IMR-90 (cell line): ENCODE data around the gene HRH4. TPM values are rescaled to one million over a fixed set of nuclear protein-coding genes. Genes with fewer than 3 reads are reported as not detected.

Experiments
- ATAC-seq: fragments of 200-7000 bp; cut with Tn5 transposase; 2 replicates; pipeline ENCODE4 v1.9.1; 2020; ENCODE audit warnings: low read depth, mild to moderate bottlenecking, moderate library complexity
- BruUV-seq: library from RNA; stranded (reverse); fragments of 400-500 nt; replicated peaks from 2 replicates; lab custom pipeline; 2021; lab: Mats Ljungman, UMichigan
- CTCF ChIA-PET: fragments of 300-600 bp; formaldehyde crosslinking; extraction: SDS; loops from one replicate; lab custom pipeline; 2021; ENCODE audit warnings: antibody characterized with exemption; lab: Yijun Ruan, JAX
- POLR2A ChIA-PET: fragments of 300-600 bp; sonication (Branson Sonifier 250); formaldehyde crosslinking; loops from one replicate; lab custom pipeline; 2022; ENCODE audit warnings: antibody characterized with exemption; ENCODE audit not compliant: unreplicated experiment; lab: Charles Lee
- DNase-seq: peaks from one replicate; pipeline ENCODE4 v3.0.0; 2013
- H2AFZ ChIP-seq: replicated peaks from 2 replicates; pipeline ENCODE3; 2013; ENCODE audit warnings: low read length, mild to moderate bottlenecking; ENCODE audit not compliant: poor library complexity
- H2AK5ac ChIP-seq: 2 replicates; pipeline ENCODE4 v1.6.1; 2013; ENCODE audit warnings: low read depth, low read length, inconsistent platforms
- H2AK9ac ChIP-seq: replicated peaks from 2 replicates; pipeline ENCODE3; 2013; ENCODE audit warnings: mild to moderate bottlenecking, low read depth, low read length, moderate library complexity; ENCODE audit not compliant: poor library complexity
- H2BK120ac ChIP-seq: 2 replicates; pipeline ENCODE4 v1.6.1; 2013; ENCODE audit warnings: low read depth, low read length, inconsistent platforms
- H2BK15ac ChIP-seq: 3 replicates; pipeline ENCODE4 v1.6.1; 2013; ENCODE audit warnings: low read depth, low read length, inconsistent platforms
- H2BK20ac ChIP-seq: 2 replicates; pipeline ENCODE4 v1.6.1; 2013; ENCODE audit warnings: low read depth, mild to moderate bottlenecking, inconsistent platforms, low read length, moderate library complexity
- H2BK5ac ChIP-seq: 2 replicates; pipeline ENCODE4 v1.6.1; 2013; ENCODE audit warnings: mild to moderate bottlenecking, low read depth, low read length, inconsistent platforms; ENCODE audit not compliant: poor library complexity, severe bottlenecking
- H3K14ac ChIP-seq: replicated peaks from 2 replicates; pipeline ENCODE4 v1.6.1; 2013; ENCODE audit warnings: low read depth, low read length, inconsistent platforms
- H3K18ac ChIP-seq: 2 replicates; pipeline ENCODE4 v1.6.1; 2013; ENCODE audit warnings: low read depth, low read length, control low read depth
- H3K23ac ChIP-seq: 2 replicates; pipeline ENCODE4 v1.6.1; 2013; ENCODE audit warnings: low read depth, low read length, inconsistent platforms
- H3K27ac ChIP-seq: 2 replicates; pipeline ENCODE4 v1.5.1; 2013; ENCODE audit warnings: mild to moderate bottlenecking, control low read depth, low read length; ENCODE audit not compliant: insufficient read depth
- H3K27me3 ChIP-seq: 2 replicates; pipeline ENCODE4 v1.6.1; 2013; ENCODE audit warnings: low read length; ENCODE audit not compliant: control insufficient read depth, insufficient read depth
- H3K36me3 ChIP-seq: 2 replicates; pipeline ENCODE4 v1.6.1; 2013; ENCODE audit warnings: low read length, mixed read lengths; ENCODE audit not compliant: control insufficient read depth, insufficient read depth
- H3K4ac ChIP-seq: 2 replicates; pipeline ENCODE4 v1.6.1; 2013; ENCODE audit warnings: low read depth, low read length, inconsistent platforms
- H3K4me1 ChIP-seq: 2 replicates; pipeline ENCODE4 v1.6.1; 2013; ENCODE audit warnings: low read length, mixed read lengths; ENCODE audit not compliant: control insufficient read depth, insufficient read depth
- H3K4me2 ChIP-seq: 2 replicates; pipeline ENCODE4 v1.6.1; 2013; ENCODE audit warnings: low read depth, mild to moderate bottlenecking, control low read depth, low read length, moderate library complexity
- H3K4me3 ChIP-seq: 2 replicates; pipeline ENCODE4 v1.5.1; 2013; ENCODE audit warnings: low read depth, mild to moderate bottlenecking, control low read depth, low read length, moderate library complexity; ENCODE audit not compliant: insufficient read depth
- H3K56ac ChIP-seq: 2 replicates; pipeline ENCODE4 v1.6.1; 2013; ENCODE audit warnings: low read length, inconsistent platforms; ENCODE audit not compliant: insufficient read depth; ENCODE audit errors: extremely low read depth
- H3K79me1 ChIP-seq, 2 experiments: 2 replicates each; pipeline ENCODE4 v1.6.1; 2013; ENCODE audit warnings: low read length in 2 of 2, inconsistent platforms in 1 of 2, low read depth in 1 of 2
- H3K9ac ChIP-seq: 2 replicates; pipeline ENCODE4 v1.6.1; 2013; ENCODE audit warnings: low read depth, low read length, control low read depth
- H3K9me1 ChIP-seq: 2 replicates; pipeline ENCODE4 v1.6.1; 2013; ENCODE audit warnings: low read length, inconsistent platforms; ENCODE audit not compliant: insufficient read depth
- H3K9me3 ChIP-seq: 2 replicates; pipeline ENCODE4 v1.6.1; 2013; ENCODE audit warnings: low read length; ENCODE audit not compliant: control insufficient read depth, insufficient read depth
- H4K20me1 ChIP-seq: 2 replicates; pipeline ENCODE4 v1.6.1; 2013; ENCODE audit warnings: low read length, inconsistent platforms; ENCODE audit not compliant: insufficient read depth
- H4K5ac ChIP-seq: 2 replicates; pipeline ENCODE4 v1.6.1; 2013; ENCODE audit warnings: mild to moderate bottlenecking, low read depth, low read length, control low read depth
- H4K8ac ChIP-seq, 2 experiments: 2 replicates each; pipeline ENCODE4 v1.6.1; 2013; ENCODE audit warnings: low read depth in 2 of 2, low read length in 2 of 2, control low read depth in 1 of 2, inconsistent platforms in 1 of 2
- H4K91ac ChIP-seq: 2 replicates; pipeline ENCODE4 v1.6.1; 2013; ENCODE audit warnings: low read depth, low read length, inconsistent platforms; ENCODE audit not compliant: insufficient read depth
- FOS ChIP-seq: fragments of 150-350 bp; IDR thresholded peaks from 2 replicates; pipeline ENCODE4 v1.6.1; 2016; ENCODE audit warnings: low read depth, low read length
- MAZ ChIP-seq: IDR thresholded peaks from 2 replicates; pipeline ENCODE4 v1.6.1; 2012; ENCODE audit warnings: low read depth, mild to moderate bottlenecking, low read length, improper control_type of control experiment, moderate library complexity, borderline replicate concordance
- MXI1 ChIP-seq: IDR thresholded peaks from 2 replicates; pipeline ENCODE4 v1.6.1; 2012; ENCODE audit warnings: low read depth, mild to moderate bottlenecking, low read length, moderate library complexity, borderline replicate concordance
- NFE2L2 ChIP-seq: fragments of 150-350 bp; IDR thresholded peaks from 2 replicates; pipeline ENCODE4 v1.6.1; 2016; ENCODE audit warnings: low read depth, mild to moderate bottlenecking, low read length
- RCOR1 ChIP-seq: IDR thresholded peaks from 2 replicates; pipeline ENCODE4 v1.6.1; 2012; ENCODE audit warnings: mild to moderate bottlenecking, low read length, improper control_type of control experiment; ENCODE audit not compliant: insufficient replicate concordance
- RFX5 ChIP-seq: IDR thresholded peaks from 2 replicates; pipeline ENCODE4 v1.8.0; 2012; ENCODE audit warnings: low read depth, mild to moderate bottlenecking, low read length, moderate library complexity
- SMC3 ChIP-seq: fragments of 150-350 bp; IDR thresholded peaks from 2 replicates; pipeline ENCODE4 v1.6.1; 2016; ENCODE audit warnings: low read depth, mild to moderate bottlenecking, antibody characterized with exemption, low read length, moderate library complexity
- WGBS, 2 experiments: methylation state at CpG; one replicate each; pipeline versions ENCODE4 v1.1.5 to v1.1.7; 2013; ENCODE audit warnings: missing lambda C conversion rate in 2 of 2; ENCODE audit not compliant: insufficient read length in 1 of 2; ENCODE audit errors: extremely low coverage in 2 of 2; 5-methylcytosine and 5-hydroxymethylcytosine counted together
- dilution Hi-C: fragments of 300-500 bp; cut with HindIII; formaldehyde crosslinking; loops from one replicate; pipeline ENCODE4 v1.14.3; 2018; ENCODE audit warnings: low sequenced_read_pairs; ENCODE audit not compliant: unreplicated experiment
- in situ Hi-C: fragments of 300-500 bp; cut with MboI; formaldehyde crosslinking; loops from 3 replicates; pipeline ENCODE4 v1.14.3; 2019; ENCODE audit warnings: low sequenced_read_pairs, inconsistent platforms, mixed read lengths
- intact Hi-C: fragments of 100-400 bp; cut with micrococcal nuclease; formaldehyde crosslinking; loops from 2 replicates; pipeline ENCODE4 v1.10.0; 2022
- polyA plus RNA-seq, 3 experiments: library from polyadenylated mRNA; depleted of rRNA; stranded (reverse); fragments of >200 nt; gene quantifications; 2 replicates each; pipeline ENCODE4 v1.2.3, GENCODE V29; 2012; ENCODE audit warnings: low replicate concordance in 1 of 3
- total RNA-seq: library from RNA; depleted of rRNA; stranded (reverse); fragments of >200 nt; gene quantifications from 2 replicates; pipeline ENCODE4 v1.2.3, GENCODE V29; 2012
- TF ChIP-seq, protein P1 (sequence below): conservative IDR thresholded peaks from 2 replicates; pipeline ENCODE4 v1.5.1; 2012; ENCODE audit warnings: mild to moderate bottlenecking, low read depth, low read length, improper control_type of control experiment

The HRH4 gene
- total and polyA plus RNA-seq, 2 of the 4 experiments (the other 2 are of a cell fraction): not detected

DNA sequence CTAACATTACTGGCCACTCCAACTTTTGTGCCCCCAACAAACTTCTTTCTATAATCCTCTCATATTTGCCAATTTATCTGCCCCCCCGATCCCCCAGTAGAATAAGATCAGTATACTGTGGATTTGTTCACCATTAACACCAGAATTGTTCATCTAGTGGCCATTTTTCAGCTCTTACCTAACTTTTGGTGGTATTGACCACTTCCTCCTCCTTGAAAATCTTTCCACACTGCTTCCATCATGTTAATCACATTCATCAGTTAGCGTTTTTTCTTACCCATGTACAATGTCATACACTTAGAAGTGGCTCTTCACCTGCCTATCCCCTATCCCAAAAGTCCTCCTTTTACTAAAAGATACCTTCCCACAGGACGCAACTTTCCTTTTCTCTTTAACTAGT lies 27.8 kb upstream of the HRH4 start:
- 100% methylated on average over 2 of the region's 3 CpGs; no CpG with 5 or more reads in 1 of the 2 experiments for WGBS, 2 experiments
- dilution Hi-C loops: no loop called here

More for the DNA sequence above, 27.8 kb upstream of the HRH4 start:
- ATAC-seq (no peak), DNase-seq (no peak)
- in situ Hi-C loops (no loop called here), intact Hi-C loops (no loop called here)
- no peaks in the 10 kb centered on the region for H3K4me1 ChIP-seq
- no peak overlapping the region for H4K8ac ChIP-seq
- peaks cover 10 to 16% of the 10 kb centered on the region in 2 experiments for H3K79me1 ChIP-seq
- H3K4me3 ChIP-seq: no peak overlapping the region
- no TSS peak for BruUV-seq
- H3K56ac ChIP-seq: no peak overlapping the region
- no peak overlapping the region for H2BK20ac ChIP-seq
- no peak overlapping the region for H3K23ac ChIP-seq
- H3K27ac ChIP-seq: no peak overlapping the region
- H3K36me3 ChIP-seq: peaks cover 5% of the 10 kb centered on the region; the same call in 1 of the 2 replicates
- no peak overlapping the region for H2BK5ac ChIP-seq
- no peak overlapping the region for H2BK120ac ChIP-seq
- H2AK5ac ChIP-seq: no peak overlapping the region
- H3K4ac ChIP-seq: no peak overlapping the region
- H2BK15ac ChIP-seq: no peak overlapping the region
- no peak overlapping the region for H3K14ac ChIP-seq
- H3K27me3 ChIP-seq: no peaks in the 10 kb centered on the region
- no peak overlapping the region for H3K4me2 ChIP-seq
- H3K9me3 ChIP-seq: no peaks in the 10 kb centered on the region
- H2AK9ac ChIP-seq: no peak overlapping the region
- CTCF ChIA-PET: no interaction called here
- no peak overlapping the region for H4K91ac ChIP-seq
- peaks cover 3% of the 10 kb centered on the region for H3K9me1 ChIP-seq
- POLR2A ChIA-PET: no interaction called here
- H4K20me1 ChIP-seq: no peaks in the 10 kb centered on the region
- no peak overlapping the region for H3K9ac ChIP-seq
- TF ChIP-seq RCOR1 (no peak), RFX5 (no peak), MXI1 (no peak), FOS (no peak), NFE2L2 (no peak), MAZ (no peak), SMC3 (no peak)
- TF ChIP-seq, protein P1, sequence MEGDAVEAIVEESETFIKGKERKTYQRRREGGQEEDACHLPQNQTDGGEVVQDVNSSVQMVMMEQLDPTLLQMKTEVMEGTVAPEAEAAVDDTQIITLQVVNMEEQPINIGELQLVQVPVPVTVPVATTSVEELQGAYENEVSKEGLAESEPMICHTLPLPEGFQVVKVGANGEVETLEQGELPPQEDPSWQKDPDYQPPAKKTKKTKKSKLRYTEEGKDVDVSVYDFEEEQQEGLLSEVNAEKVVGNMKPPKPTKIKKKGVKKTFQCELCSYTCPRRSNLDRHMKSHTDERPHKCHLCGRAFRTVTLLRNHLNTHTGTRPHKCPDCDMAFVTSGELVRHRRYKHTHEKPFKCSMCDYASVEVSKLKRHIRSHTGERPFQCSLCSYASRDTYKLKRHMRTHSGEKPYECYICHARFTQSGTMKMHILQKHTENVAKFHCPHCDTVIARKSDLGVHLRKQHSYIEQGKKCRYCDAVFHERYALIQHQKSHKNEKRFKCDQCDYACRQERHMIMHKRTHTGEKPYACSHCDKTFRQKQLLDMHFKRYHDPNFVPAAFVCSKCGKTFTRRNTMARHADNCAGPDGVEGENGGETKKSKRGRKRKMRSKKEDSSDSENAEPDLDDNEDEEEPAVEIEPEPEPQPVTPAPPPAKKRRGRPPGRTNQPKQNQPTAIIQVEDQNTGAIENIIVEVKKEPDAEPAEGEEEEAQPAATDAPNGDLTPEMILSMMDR: no peak
- H3K18ac ChIP-seq: no peak overlapping the region
- H2AFZ ChIP-seq: no peak overlapping the region
- no peak overlapping the region for H4K5ac ChIP-seq
